ENCODE data around the gene NIT1.

- TF ChIP-seq BACH1 (IDR thresholded peaks at IDR 0.05; ENCODE audit: low read length) = no peak
- TF ChIP-seq, protein P1, sequence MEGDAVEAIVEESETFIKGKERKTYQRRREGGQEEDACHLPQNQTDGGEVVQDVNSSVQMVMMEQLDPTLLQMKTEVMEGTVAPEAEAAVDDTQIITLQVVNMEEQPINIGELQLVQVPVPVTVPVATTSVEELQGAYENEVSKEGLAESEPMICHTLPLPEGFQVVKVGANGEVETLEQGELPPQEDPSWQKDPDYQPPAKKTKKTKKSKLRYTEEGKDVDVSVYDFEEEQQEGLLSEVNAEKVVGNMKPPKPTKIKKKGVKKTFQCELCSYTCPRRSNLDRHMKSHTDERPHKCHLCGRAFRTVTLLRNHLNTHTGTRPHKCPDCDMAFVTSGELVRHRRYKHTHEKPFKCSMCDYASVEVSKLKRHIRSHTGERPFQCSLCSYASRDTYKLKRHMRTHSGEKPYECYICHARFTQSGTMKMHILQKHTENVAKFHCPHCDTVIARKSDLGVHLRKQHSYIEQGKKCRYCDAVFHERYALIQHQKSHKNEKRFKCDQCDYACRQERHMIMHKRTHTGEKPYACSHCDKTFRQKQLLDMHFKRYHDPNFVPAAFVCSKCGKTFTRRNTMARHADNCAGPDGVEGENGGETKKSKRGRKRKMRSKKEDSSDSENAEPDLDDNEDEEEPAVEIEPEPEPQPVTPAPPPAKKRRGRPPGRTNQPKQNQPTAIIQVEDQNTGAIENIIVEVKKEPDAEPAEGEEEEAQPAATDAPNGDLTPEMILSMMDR (IDR thresholded peaks at IDR 0.05; ENCODE audit: control extremely low read depth in 1 of 3, insufficient read depth in 1 of 3, low read depth in 1 of 3, low read length in 3 of 3) = no peak
- TF ChIP-seq GABPA (IDR thresholded peaks at IDR 0.05; ENCODE audit: borderline replicate concordance, insufficient read depth, low read length) = no peak
- no peak for TF ChIP-seq POLR2A (IDR thresholded peaks at IDR 0.05; ENCODE audit: control extremely low read depth in 1 of 2, low read depth in 2 of 2, low read length in 2 of 2)
- TF ChIP-seq RNF2 (IDR thresholded peaks at IDR 0.05; ENCODE audit: borderline replicate concordance, low read depth, low read length, missing control alignments, poor library complexity, severe bottlenecking) = no peak
- TF ChIP-seq RAD21 (IDR thresholded peaks at IDR 0.05 in 1 of 2, conservative IDR thresholded peaks at IDR 0.05 in 1 of 2; ENCODE audit: low read depth in 2 of 2, low read length in 2 of 2) = no peak
- TF ChIP-seq EGR1 (IDR thresholded peaks at IDR 0.05; ENCODE audit: borderline replicate concordance, low read depth, low read length) = no peak
- no peak for TF ChIP-seq MAFK (IDR thresholded peaks at IDR 0.05; ENCODE audit: low read depth, low read length)
- TF ChIP-seq GTF2F1 (IDR thresholded peaks at IDR 0.05; ENCODE audit: borderline replicate concordance, low read depth, low read length) = no peak
- TF ChIP-seq CHD2 (IDR thresholded peaks at IDR 0.05; ENCODE audit: low read length) = no peak
- TF ChIP-seq, protein P2, sequence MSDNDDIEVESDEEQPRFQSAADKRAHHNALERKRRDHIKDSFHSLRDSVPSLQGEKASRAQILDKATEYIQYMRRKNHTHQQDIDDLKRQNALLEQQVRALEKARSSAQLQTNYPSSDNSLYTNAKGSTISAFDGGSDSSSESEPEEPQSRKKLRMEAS (IDR thresholded peaks at IDR 0.05) = no peak
These were observed 41.5 kb upstream of the NIT1 start for GRCh38 chr1:161076410-161076809.

Data from H1 (cell line).